HepG2 (cell line): ENCODE data around the gene NTMT1. TPM values are rescaled to one million over a fixed set of nuclear protein-coding genes. Genes with fewer than 3 reads are reported as not detected.

Experiments
- CEBPZ ChIP-seq: IDR thresholded peaks from 2 replicates; pipeline ENCODE4 v1.6.1; 2012; ENCODE audit warnings: low read length, improper control_type of control experiment
- DRAP1 ChIP-seq: IDR thresholded peaks from 2 replicates; pipeline ENCODE4 v1.6.1; 2016; ENCODE audit warnings: missing genetic modification reagents, missing compliant biosample characterization
- HDAC6 ChIP-seq: fragments of 200-600 bp; sonication (generic); IDR thresholded peaks from 2 replicates; pipeline ENCODE4 v1.7.0; 2017; ENCODE audit warnings: mild to moderate bottlenecking, antibody characterized with exemption, low read length, low read depth
- HNF4A ChIP-seq: sonication (generic); formaldehyde crosslinking; IDR thresholded peaks from 2 replicates; pipeline ENCODE4 v1.4.0; 2020; ENCODE audit warnings: missing genetic modification reagents
- MED8 ChIP-seq: sonication (generic); formaldehyde crosslinking; IDR thresholded peaks from 2 replicates; pipeline ENCODE4 v1.8.1; 2023; ENCODE audit warnings: mild to moderate bottlenecking, missing genetic modification reagents; ENCODE audit not compliant: insufficient replicate concordance
- NFIB ChIP-seq: sonication (generic); formaldehyde crosslinking; IDR thresholded peaks from 2 replicates; pipeline ENCODE4 v1.9.0; 2021; ENCODE audit warnings: missing genetic modification reagents, mild to moderate bottlenecking, borderline replicate concordance
- NFRKB ChIP-seq: fragments of 450-650 bp; IDR thresholded peaks from 2 replicates; pipeline ENCODE4 v1.6.1; 2017
- PAWR ChIP-seq: sonication (generic); formaldehyde crosslinking; IDR thresholded peaks from 2 replicates; pipeline ENCODE4 v1.4.0; 2020; ENCODE audit warnings: missing genetic modification reagents, mild to moderate bottlenecking, borderline replicate concordance
- PHB2 ChIP-seq: fragments of 450-650 bp; IDR thresholded peaks from 2 replicates; pipeline ENCODE4 v1.6.1; 2018; ENCODE audit not compliant: partially characterized antibody
- SOX5 ChIP-seq: IDR thresholded peaks from 2 replicates; pipeline ENCODE4 v1.6.1; 2016; ENCODE audit warnings: borderline replicate concordance
- TFDP1 ChIP-seq: IDR thresholded peaks from 2 replicates; pipeline ENCODE4 v1.6.1; 2016; ENCODE audit warnings: missing compliant biosample characterization, missing genetic modification reagents, borderline replicate concordance
- TRIM24 ChIP-seq: sonication (generic); formaldehyde crosslinking; IDR thresholded peaks from 2 replicates; pipeline ENCODE4 v1.8.0; 2022; ENCODE audit warnings: mild to moderate bottlenecking, missing genetic modification reagents
- ZNF274 ChIP-seq: sonication (generic); formaldehyde crosslinking; IDR thresholded peaks from 2 replicates; pipeline ENCODE4 v1.5.1; 2020; ENCODE audit warnings: mild to moderate bottlenecking, missing genetic modification reagents
- ZNF367 ChIP-seq: sonication (generic); formaldehyde crosslinking; IDR thresholded peaks from 2 replicates; pipeline ENCODE4 v1.4.0; 2020; ENCODE audit warnings: missing genetic modification reagents, borderline replicate concordance
- ZNF430 ChIP-seq: sonication (generic); formaldehyde crosslinking; IDR thresholded peaks from 2 replicates; pipeline ENCODE4 v1.9.0; 2021; ENCODE audit warnings: mild to moderate bottlenecking, missing genetic modification reagents
- ZNF768 ChIP-seq: sonication (generic); formaldehyde crosslinking; IDR thresholded peaks from 2 replicates; pipeline ENCODE4 v1.4.0; 2020; ENCODE audit warnings: missing genetic modification reagents
- ZNF878 ChIP-seq: sonication (generic); formaldehyde crosslinking; IDR thresholded peaks from 2 replicates; pipeline ENCODE4 v1.8.1; 2023; ENCODE audit warnings: mild to moderate bottlenecking, missing genetic modification reagents, moderate library complexity
- polyA plus RNA-seq, 8 experiments: library from polyadenylated mRNA; depleted of rRNA in 3 of 8; stranded (reverse) in 7 of 8; unstranded in 1 of 8; fragments of >200 nt; fragmentation: Illumina TruSeq in 4 of 8; extraction: Trizol in 4 of 8; gene quantifications; 2 replicates each; pipeline versions ENCODE4 v1.2.1 to v1.2.3, GENCODE V29; 2011 to 2016; ENCODE audit warnings: low read depth in 4 of 8, missing spikeins in 1 of 8, mixed read lengths in 1 of 8; ENCODE audit not compliant: insufficient read depth in 1 of 8
- total RNA-seq, 5 experiments: library from RNA; depleted of rRNA; stranded (reverse); fragments of >200 nt; fragmentation: Illumina TruSeq; extraction: Trizol; gene quantifications; 2 replicates each; pipeline ENCODE4 v1.2.3, GENCODE V29; 2016; ENCODE audit warnings: low read depth in 1 of 5
- TF ChIP-seq, protein P1 (sequence below): sonication (generic); formaldehyde crosslinking; IDR thresholded peaks from 2 replicates; pipeline ENCODE4 v1.9.0; 2021; ENCODE audit warnings: missing genetic modification reagents, borderline replicate concordance
- TF ChIP-seq, protein P2 (sequence below): sonication (generic); formaldehyde crosslinking; IDR thresholded peaks from 2 replicates; pipeline ENCODE4 v1.5.0; 2020; ENCODE audit warnings: missing genetic modification reagents, mild to moderate bottlenecking, borderline replicate concordance
- TF ChIP-seq, protein P3 (sequence below): sonication (generic); formaldehyde crosslinking; IDR thresholded peaks from 2 replicates; pipeline ENCODE4 v1.4.0; 2020; ENCODE audit warnings: missing genetic modification reagents, mild to moderate bottlenecking, borderline replicate concordance

The NTMT1 gene
- total and polyA plus RNA-seq, 2 of the 13 experiments (the other 11 are each of a cell fraction or from before 2014, with no cell fraction given), result 49.1 to 53.8 TPM

DNA sequence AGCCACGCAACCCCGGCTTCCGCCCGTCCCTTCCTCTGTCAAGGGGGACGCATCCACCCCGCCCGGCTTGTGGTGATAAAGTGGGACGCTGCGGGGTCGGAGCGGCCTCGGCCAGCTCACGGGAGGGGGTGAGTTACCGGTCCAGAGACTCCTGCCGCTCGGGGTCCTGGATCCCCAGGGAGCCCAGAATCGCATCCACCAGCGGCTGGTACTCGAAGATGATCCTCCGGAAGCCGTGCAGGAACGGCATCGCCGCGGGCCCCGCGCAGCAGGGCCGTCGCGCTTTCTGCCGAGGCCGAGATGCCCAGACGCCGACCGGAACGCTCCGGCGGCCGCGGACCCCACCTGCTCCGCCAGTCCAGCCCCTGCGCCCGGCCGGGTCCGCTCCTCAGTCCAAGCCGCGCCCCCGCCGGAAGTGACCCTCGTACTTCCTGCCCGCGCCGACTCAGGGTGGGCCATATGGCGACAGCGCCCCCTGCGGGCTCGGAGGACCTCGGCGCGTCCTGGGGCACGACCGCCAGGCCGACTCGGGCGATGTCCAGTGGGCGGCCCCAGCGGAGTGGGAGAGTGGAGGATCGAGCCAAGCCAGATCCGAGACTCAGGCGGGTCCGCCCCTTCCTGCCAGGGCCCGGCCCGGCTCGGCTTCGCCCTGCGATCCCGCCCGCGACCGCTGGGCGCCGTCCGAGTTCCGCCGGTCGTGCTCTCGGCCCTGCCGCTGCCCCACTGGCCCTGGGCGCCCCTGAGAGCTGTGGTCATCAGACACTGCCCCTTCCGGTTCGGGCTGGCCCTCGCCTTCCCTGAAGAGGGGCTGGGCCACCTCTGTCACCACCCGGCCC, 16.0 kb downstream of the NTMT1 start, which contains the start of gene ASB6 (continued):
- no peak for TF ChIP-seq MED8
- TF ChIP-seq DRAP1 (CRISPR knock-in tag), result peak; percentile 68
- peak; percentile 73 for TF ChIP-seq HNF4A
- 0 out of 2 replicates have a peak, but pooled peaks have one; percentile 45 for TF ChIP-seq ZNF768 (CRISPR knock-in tag)
- no peak for TF ChIP-seq PAWR (CRISPR knock-in tag)
- TF ChIP-seq TFDP1 (CRISPR knock-in tag), result peak; percentile 58; the same call in 1 of the 2 replicates
- TF ChIP-seq TRIM24 (CRISPR knock-in tag), result no peak
- TF ChIP-seq HDAC6, result no peak
- no peak for TF ChIP-seq NFRKB
- TF ChIP-seq, protein P1, sequence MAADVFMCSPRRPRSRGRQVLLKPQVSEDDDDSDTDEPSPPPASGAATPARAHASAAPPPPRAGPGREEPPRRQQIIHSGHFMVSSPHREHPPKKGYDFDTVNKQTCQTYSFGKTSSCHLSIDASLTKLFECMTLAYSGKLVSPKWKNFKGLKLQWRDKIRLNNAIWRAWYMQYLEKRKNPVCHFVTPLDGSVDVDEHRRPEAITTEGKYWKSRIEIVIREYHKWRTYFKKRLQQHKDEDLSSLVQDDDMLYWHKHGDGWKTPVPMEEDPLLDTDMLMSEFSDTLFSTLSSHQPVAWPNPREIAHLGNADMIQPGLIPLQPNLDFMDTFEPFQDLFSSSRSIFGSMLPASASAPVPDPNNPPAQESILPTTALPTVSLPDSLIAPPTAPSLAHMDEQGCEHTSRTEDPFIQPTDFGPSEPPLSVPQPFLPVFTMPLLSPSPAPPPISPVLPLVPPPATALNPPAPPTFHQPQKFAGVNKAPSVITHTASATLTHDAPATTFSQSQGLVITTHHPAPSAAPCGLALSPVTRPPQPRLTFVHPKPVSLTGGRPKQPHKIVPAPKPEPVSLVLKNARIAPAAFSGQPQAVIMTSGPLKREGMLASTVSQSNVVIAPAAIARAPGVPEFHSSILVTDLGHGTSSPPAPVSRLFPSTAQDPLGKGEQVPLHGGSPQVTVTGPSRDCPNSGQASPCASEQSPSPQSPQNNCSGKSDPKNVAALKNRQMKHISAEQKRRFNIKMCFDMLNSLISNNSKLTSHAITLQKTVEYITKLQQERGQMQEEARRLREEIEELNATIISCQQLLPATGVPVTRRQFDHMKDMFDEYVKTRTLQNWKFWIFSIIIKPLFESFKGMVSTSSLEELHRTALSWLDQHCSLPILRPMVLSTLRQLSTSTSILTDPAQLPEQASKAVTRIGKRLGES (CRISPR knock-in tag), result no peak
- TF ChIP-seq, protein P2, sequence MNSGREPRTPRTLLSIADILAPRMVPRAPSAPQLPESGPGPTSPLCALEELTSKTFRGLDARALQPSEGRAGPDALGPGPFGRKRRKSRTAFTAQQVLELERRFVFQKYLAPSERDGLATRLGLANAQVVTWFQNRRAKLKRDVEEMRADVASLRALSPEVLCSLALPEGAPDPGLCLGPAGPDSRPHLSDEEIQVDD (CRISPR knock-in tag), result no peak
- no peak for TF ChIP-seq ZNF878
- no peak for TF ChIP-seq CEBPZ
- TF ChIP-seq NFIB (CRISPR knock-in tag), result no peak
- peak; percentile 90 for TF ChIP-seq ZNF430 (CRISPR knock-in tag)
- TF ChIP-seq SOX5, result peak; percentile 64; the same call in 1 of the 2 replicates
- no peak for TF ChIP-seq PHB2
- no peak; the same call in 1 of the 2 replicates for TF ChIP-seq ZNF367 (CRISPR knock-in tag)
- TF ChIP-seq, protein P3, sequence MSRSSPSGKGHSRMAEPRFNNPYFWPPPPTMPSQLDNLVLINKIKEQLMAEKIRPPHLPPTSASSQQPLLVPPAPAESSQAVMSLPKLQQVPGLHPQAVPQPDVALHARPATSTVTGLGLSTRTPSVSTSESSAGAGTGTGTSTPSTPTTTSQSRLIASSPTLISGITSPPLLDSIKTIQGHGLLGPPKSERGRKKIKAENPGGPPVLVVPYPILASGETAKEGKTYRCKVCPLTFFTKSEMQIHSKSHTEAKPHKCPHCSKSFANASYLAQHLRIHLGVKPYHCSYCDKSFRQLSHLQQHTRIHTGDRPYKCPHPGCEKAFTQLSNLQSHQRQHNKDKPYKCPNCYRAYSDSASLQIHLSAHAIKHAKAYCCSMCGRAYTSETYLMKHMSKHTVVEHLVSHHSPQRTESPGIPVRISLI (CRISPR knock-in tag), result peak; percentile 55; the same call in 1 of the 2 replicates
- peak; percentile 90 for TF ChIP-seq ZNF274 (CRISPR knock-in tag)
